HK-2 (cell line): Measurements from ENCODE around the gene NEDD4L.

Experiments
- DNase-seq: peaks from one replicate; pipeline ENCODE4 v3.0.0-alpha.2; 2018; ENCODE audit not compliant: unreplicated experiment

The NEDD4L gene

DNA sequence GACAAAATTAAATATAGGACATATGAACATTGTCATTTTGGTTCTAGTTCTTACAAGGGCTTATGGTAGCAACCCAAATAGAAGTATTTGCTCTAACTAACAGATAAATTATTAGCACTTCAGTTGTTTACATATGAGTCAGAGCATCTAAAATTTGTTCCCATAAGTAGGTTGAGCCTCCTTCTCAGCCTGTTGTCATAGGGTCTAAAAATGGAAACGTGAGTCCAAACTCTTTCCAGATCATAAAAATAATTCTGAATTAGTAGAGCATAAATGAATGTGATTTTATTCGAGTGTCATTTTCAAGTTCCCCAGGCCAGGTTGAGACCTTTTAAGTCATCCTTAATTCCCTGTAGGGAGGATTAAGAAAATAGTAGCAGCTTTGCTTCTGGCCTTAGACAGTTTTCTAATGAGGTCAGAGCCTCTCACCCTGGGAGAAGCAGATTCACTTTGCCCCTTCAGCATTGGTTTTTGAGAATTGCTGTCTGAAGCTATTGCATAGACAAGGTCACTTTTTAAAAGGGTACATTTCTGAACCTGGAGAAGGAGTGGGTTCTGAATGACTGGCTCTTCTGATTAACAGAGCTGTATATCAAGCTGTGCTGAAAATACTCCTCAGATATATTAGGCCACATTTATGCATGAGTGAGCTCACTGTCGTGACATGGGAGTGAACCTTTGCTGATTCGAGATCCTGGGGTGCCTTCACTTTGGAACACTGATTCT, 164.3 kb downstream of the NEDD4L start:
- DNase-seq = no peak

DNA sequence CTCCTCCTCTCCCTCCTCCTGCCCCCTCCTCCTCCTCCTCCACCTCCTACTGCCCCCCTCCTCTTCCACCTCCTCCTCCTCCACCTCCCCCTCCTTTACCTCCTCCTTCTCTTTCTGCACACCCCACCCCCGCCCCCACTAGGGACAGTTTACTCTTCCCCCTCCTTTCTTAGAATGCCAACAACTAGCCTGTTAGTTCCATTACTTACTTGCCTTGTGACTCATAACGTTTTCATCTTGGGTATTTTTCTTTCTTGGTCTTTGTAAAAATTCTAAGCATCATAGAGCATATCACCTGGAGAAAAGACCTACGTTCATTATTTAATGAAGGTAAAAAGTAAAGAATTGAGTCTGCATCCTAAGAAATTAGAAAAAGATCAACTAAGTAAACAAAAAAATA, 165.3 kb downstream of the NEDD4L start:
- no peak for DNase-seq

DNA sequence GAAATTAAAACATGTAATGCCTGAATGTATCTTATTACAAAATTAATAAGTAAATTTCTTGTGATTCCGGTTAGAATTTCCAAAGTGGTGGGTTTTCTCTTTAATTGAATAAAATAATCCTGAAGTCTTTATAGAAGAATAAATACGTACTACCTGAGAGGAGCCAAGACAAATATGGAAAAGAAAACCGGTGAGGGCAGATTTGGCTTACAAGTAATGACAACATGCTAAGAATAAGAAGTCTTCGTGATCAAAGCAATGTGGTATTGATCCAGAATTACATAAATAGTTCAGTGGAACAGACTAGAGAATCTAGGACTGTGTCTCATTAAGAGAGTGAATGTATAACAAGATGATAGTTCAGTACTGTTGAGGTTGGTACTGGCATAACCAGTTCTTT, 167.5 kb downstream of the NEDD4L start:
- no peak for DNase-seq

DNA sequence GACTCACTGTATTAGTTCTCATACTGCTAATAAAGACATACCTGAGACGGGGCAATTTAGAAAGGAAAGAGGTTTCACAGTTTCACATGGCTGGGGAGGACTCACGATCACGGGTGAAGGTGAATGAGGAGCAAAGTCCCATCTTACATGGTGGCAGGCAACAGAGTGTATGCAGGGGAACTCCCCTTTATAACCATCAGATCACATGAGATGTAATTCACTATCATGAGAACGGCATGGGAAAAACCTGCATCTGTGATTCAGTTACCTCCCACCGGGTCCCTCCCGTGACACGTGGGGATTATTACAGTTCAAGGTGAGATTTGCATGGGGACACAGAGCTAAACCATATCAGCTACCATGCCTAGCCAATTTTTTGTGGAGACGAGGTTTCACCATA, 168.2 kb downstream of the NEDD4L start:
- no peak for DNase-seq

DNA sequence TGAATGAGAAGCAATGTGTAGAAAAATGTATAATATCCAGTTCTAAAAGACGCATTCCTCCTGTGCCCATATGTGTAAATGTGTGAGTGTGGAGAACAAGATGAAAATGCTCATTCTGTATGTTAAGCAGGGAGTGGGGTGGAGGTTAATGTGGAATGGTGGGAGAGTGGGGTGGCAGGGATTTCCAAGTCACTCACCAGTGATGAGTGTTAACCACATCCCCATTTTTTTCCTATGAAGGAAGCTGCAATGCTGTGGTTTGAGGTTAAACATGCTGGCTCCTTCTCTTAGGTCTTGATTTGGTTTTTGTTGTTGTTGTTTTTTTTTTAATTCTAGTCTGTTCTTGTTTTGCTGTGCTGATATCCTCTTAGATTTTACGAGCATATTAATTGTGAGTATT, 169.4 kb downstream of the NEDD4L start:
- DNase-seq = no peak

DNA sequence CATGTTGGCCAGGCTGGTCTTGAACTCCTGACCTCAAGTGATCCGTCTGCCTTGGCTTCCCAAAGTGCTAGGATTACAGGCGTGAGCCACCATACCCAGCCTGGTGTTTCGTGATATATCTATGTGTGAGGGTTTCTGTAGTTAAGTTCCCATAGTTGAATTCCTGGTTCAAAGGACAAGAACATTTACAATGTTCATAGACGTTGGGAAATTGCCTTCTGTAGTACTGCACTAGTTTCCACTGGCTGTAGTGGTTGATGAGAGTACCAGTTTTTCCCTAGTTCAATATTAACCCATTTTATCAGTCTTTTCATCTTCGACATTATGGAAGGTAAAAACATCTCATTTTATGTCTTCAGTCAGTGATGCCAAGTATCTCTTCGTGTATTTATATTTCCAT, 171.0 kb downstream of the NEDD4L start:
- DNase-seq = no peak

DNA sequence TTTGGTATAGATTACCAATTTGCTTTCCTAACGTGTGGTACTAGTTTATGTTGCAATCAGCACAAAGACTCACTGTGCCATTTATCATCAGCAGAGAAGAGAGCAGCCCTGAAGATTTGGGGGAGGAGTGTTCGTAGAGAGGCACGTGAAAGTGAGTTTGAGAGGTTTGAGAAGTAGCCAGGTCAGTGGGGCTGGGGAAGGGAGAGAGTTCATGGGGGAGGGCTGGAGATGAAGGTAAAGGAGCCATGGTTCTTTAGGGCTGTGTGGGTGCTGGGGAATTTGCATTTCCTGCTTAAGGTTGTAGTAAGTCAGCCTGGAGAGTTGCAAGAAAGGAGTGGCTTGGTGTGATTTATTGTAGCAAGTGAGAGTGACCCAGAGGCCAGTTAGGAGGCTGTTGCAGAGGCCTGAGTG, 172.1 kb downstream of the NEDD4L start:
- DNase-seq = peak; percentile 49

DNA sequence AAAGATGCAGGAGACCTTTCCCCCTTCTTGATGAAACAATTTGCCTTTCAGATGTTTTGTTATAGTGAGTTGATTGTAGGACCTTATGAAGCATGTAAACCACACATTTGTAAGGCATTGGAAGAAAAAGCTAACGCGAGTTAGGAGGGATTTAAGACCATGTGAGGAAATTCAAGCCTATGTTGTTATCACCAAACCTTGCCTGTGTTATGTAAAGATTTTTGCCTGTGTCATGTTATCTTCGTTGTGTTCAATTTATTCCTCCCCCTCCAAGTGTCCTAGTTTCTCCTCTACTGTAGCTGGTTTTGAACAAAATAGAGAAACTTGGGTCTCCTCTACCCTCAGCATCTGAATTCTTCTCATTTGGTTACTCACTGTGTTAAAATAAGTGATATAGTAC, 173.0 kb downstream of the NEDD4L start:
- no peak for DNase-seq

DNA sequence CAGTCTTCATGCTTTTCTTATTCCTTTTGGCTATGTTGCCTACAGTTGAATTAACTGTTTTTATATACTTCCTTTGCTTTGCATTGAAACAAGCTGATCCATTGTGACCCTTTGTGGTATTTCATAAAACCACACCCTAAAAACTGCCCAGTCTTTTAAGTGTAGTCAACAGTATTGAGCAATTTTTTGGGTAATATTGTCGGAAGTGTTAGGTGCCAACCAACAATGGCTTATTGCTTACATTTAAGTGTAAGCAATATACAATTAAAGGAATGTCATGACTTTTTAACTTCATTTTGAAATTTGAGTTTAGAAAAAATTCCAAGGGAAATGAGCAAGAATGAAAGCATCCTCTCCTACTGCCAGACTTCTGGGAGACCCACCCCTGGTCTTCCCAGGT, 174.1 kb downstream of the NEDD4L start:
- DNase-seq = no peak

DNA sequence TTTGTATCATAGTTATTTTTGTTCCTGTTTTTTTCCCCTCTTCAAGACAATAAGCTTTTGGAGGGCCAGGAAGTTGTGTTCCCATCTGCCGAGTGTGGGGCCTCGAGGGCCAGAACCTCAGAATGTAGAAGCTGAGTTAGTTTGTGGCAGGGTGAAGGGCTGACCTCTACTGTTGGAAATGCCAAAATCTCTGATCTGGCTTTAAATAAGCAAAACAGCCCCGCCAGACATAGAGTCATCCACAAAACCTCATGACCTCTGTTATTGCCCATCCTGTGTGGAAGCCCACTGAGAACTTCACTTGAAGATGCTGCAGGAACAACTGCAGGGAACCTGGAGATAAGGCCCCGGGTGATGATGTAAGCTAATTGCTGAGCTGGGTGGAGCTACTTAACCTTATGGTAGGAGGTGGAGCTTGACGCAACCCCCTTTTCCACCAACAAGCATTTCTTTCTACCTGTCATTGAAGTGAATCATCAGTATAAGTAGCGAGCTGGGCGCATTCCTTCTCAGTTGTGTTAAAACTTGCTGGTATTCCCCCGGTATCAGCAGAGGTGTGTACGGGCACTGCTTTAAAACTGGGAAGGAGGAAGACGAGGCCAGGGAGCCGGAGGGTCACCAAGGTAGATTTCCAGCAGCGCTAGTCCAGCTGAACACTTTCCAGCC, 177.2 kb downstream of the NEDD4L start:
- DNase-seq = peak; percentile 75

DNA sequence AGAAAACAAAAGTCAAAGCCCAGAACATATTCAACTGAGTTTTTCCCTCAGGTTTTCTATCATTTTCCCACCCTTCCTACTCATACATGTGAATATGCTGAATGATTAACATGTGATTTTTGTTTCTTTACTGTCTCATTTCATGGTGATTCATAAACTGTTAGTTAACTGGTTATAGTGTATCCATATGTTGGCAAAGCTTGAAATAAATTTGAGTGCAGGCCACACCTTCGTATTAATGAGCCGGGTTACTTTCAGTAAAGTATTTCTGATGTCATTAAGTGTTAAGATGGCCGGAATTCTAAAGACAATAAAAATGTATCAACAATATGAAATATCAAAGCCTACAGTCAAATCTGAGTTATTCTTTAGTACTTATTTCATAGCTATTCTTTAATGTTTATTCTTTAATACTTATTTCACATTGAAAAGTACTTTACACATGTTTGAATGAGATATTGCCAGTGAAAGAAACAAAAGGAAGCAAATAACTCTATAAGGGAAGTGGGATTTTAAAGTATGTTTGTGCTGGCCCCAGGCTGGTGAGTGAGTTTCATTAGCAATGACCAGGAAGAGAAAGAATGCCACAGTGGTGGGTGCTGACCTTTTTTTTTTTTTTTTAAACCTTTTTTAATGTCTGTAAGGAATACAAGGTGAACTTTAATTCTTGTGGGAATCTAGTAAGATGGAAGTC, 178.6 kb downstream of the NEDD4L start:
- no peak for DNase-seq

DNA sequence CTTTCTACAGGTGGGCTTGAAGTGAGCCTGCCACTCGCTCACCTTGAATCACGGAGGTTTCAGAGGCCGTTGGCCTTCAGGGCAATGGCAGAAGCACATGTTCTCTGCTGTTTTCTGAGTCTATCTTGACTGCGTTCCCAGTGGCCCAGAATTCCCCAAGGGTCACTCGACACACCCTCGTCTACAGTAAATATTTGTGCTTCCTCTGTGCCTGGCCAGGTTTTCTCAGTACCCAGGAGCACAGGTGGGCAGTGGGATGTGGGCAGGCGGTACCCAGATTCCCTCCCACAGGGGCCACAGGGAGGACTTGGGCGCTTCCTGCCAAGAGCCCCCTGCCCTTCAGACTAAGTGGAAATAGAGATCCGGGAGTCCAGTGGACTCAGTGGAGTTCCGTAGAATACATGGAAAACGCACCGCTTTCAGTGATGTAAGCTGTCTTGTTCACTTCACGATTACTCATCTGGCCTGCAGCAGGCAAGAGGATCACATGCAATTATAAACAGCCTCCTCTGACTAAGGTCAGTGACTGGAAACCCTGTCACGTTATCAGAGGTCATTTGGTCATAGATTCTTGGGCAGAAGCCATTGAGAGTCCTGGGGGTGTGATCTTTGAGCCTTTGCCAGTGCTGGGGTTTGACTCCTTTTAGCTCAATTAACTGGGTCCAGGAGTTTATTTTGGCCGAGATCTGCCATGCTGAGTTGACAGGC, 179.8 kb downstream of the NEDD4L start:
- peak; percentile 55 for DNase-seq

DNA sequence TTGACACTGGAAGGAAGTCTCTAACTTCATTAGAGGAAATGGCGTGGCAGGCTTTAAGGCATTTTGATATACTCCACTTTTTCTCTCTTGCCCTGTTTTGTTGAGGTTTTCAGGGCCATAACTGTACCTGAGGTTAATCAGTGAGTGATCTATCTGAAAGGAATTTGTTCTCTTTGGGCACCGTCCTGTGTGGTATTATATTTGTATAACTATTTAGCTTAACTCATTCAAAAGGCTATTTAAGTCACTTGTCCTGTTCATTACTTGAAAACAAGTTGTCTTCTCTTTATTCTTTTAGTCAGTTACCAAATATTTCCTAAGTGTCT, 180.4 kb downstream of the NEDD4L start:
- no peak for DNase-seq

DNA sequence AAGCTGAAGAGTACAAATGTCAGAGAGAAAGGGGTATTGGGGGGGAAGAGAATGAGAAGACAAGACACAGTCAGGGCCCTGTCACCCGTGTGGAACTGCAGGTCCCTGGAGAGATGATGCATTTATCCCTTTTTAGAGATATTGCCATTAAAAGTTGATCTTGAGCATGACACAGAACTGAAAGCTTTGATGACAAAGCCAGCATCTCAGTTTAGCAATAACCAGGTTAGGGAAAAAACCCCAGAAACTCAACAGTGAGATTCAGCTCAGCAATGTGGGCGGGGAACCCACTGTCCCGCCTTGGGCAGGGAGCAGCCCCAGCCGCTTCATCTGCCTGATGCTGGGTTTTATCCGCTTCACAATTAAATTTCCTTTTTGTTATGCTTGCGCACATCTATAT, 181.1 kb downstream of the NEDD4L start:
- DNase-seq = no peak

DNA sequence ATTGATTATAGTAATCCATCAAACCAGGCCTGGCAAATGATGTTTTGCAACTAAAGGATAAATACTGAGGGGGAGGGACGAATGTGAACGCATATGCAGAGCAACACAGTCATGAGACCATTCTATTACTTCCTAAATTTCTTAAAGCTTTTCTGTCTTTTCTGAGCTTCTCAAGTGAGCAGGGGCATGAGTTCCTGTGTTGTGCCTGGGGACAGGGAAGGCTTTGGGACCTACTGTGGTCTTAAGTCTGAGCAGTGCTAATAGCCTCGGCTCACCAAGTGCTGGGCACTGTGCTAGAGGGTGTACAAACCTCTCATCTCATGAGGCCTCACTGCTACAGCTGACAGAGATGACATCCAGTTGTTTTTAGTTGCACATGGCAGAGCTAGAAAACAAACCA, 182.4 kb downstream of the NEDD4L start:
- no peak for DNase-seq

DNA sequence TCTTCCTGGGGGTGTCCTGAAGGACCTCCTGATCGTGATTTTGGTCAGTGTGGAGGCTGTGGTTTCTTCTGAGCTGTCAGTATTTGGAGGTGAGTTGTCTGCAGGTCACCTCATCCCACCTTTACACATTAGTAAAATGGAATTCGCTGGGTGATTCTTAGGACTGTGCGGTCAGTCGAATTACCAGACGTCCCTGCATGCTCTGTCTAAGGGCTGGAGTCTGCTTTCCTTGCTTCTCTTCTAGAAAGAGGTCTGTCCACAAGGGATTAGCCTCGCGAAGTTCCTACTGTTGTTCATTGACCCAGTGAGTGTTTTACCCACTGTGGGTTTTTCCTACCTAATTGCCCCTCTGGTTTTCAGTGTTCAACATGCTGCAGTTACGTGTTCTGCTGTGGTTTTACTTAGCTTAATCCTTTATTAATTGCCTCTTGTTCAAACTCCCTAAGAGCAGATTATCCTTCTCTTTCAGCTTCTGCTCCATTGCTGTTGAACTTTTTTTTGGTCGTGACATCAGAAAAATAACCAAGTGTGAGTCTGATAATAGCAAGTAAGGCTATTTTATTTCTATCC, 183.4 kb downstream of the NEDD4L start:
- no peak for DNase-seq

DNA sequence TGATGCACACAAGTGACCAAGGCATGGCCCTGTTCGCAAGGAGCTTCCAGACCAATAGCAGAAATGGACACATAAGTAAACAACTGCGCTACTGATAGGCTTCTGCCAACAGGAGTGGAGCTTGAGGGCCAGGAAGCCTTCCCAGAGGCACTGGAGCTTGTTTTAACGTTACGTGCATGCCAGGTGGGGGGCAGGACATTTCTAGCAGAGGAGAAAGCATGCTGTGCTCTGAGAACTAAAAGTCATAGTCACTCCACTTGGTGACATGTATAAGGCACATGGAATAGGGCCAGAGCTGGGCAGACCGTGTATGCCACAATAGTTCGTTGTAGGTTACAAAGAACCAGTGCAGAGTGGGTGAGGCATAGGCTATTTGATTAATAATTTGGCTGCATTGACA, 184.2 kb downstream of the NEDD4L start:
- no peak for DNase-seq

DNA sequence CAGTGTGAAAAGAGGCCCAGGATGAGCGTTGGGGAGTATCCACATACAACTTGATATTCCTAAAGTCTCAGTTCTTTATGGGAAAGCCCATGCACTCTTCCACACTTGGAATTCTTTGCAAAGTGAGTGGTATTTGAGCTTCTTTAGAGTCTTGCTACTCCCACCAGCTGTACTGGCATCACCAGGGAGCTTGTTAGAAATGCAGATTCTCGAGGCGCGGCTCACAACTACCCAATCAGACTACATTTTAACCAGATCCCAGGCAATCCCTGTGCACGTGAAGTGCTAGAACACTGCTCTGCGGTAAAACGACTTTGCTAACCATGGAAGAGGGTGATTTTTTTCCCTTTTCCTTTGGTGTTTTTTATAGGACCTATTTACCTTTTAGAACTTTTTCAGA, 184.7 kb downstream of the NEDD4L start:
- no peak for DNase-seq

DNA sequence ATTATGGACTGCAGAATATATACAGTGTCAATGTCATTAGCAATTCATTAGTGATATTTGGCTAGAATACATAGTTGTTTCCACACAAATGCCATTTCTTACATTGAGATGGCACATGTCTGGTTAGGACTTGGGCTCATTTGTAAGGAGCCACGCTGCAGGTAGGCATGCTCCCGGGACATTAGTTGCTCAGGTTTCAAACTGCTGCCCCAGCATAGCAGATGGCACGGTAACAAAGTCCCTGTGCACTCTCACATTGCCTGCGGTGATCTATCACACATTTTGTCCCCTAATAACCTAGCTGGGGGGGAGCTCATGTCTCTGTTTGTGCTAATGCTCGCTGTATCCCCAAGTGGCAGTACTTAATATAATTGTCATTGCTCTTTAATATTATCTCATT, 185.1 kb downstream of the NEDD4L start:
- DNase-seq = no peak

DNA sequence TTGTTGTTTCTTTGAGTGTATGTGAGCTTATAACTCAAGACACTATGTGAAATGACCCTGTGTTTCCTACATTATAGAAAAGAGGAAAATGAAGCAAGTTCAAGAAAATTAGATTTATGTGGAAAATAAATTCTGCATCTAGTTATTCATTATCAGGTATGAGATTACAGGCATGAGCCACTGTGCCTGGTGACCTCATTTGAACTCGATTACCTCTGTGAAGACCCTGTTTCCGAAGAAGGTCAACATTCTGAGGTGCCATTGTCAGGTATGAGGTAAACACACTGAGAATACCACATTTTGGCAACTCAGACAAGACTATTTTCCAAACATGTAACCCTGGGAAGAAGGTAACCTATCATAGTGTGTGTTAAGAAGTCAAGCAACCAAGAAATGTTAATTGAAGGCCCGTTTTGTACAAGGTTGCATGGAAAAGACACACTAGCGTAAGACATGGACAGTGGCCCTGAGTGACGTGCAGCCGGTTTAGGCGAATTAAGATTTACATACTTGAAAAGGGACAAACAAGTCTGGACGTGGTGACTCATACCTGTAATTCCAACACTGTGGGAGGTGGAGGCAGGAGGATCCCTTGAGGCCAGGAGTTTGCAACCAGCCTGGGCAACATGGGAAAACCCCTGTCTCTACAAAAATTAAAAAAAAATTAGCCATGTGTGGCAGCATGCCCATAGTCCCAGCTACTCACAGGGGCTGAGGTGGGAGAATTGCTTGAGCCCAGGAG, 186.6 kb downstream of the NEDD4L start:
- no peak for DNase-seq

DNA sequence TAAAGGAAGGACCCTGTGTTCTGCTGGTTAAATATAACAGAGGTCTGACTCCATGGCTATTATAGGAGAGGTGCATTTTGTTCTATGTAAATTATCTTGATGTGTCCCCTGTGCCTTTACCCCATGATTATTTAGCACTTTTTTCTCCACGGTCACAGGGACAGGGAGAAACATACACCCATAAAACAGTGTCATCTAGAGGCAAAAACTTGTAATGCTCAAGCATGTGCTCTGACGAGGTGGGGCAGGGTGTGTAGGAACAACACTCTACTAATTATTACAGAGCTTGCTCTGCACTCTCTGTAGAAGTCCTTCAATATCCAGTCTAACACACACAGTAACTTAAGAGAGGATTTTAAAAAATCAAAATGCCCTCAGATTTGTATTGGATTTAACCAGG, 187.9 kb downstream of the NEDD4L start:
- DNase-seq = no peak

DNA sequence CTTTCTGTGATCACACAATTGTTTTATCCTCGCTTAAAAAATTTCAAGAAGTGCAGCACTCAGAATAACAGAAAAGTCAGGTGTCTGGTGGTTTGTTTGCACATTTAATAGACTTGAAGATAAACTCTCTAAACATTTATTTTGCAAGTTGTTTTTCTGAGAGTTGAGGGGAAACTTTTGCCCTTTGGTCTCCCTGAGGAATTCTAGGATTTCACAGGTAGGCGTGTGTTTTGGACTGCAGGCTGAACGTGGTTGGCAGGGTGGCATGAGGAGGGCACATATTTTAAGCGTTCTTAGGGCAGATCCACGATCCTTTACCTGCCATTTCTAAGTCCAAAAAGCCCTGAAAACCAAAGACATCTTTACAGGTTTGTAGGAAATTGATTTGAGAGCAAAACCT, 188.6 kb downstream of the NEDD4L start:
- DNase-seq = no peak
